Measurements from ENCODE around the gene BMERB1. TPM values are rescaled to one million over a fixed set of nuclear protein-coding genes. Genes with fewer than 3 reads are reported as not detected.
"Not testable (repeated sequence)": the region's sequence is repeated elsewhere in the genome, so short reads cannot be mapped to it uniquely, and the experiment has no call there.

BMERB1 gene
- total RNA-seq, 1 donor from 2014 or later: 60.7 TPM

DNA sequence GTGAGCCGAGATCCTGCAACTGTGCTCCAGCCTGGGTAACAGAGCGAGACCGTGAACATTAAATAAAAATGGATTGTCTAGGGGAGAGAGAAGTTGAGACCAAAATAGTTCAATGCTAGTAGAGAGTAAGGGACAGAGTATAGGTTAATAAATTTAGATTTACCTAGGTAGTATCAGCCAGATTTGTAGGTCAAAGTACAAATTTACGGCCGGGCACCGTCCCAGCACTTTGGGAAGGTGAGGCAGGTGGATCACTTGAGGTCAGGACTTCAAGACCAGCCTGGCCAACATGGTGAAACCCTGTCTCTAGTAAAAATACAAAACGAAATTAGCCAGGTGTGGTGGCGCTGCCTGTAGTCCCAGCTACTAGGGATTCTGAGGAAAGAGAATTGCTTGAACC, 12.2 kb upstream of the BMERB1 start:
- no peak for DNase-seq (ENCODE audit: low spot score)

DNA sequence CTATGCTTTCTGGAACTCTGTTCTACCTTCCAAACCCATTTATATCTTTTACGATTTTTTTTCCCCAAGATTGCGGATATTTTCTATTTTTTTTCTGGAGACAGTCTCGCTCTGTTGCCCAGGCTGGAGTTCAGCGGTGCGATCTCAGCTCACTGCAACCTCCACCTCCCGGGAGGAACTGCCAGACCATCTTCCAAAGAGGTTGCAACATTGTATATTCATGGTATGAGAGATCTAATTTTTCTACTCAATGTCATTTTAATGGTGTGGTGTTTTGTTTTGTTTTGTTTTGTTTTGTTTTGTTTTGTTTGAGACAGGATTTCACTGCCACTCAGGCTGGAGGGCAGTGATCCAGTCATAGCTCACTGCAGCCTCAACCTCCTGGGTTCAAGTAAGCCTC, 8.5 kb upstream of the BMERB1 start:
- DNase-seq (ENCODE audit: low spot score): no peak

DNA sequence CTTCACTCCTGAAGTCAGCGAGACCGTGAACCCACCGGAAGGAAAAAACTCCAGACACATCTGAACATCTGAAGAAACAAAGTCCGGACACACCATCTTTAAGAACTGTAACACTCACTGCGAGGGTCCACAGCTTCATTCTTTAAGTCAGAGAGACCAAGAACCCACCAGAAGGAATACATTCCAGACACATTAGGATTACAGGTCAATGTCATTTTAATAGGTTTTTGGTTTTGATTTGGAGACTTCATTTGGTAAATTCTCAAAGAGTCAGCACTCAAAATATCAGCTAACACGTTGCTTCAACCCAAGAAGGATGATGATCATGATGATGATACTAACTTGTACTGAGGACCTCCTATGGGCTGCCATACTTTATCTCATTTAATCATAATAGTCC, 7.6 kb upstream of the BMERB1 start:
- no peak for DNase-seq (ENCODE audit: low spot score)

DNA sequence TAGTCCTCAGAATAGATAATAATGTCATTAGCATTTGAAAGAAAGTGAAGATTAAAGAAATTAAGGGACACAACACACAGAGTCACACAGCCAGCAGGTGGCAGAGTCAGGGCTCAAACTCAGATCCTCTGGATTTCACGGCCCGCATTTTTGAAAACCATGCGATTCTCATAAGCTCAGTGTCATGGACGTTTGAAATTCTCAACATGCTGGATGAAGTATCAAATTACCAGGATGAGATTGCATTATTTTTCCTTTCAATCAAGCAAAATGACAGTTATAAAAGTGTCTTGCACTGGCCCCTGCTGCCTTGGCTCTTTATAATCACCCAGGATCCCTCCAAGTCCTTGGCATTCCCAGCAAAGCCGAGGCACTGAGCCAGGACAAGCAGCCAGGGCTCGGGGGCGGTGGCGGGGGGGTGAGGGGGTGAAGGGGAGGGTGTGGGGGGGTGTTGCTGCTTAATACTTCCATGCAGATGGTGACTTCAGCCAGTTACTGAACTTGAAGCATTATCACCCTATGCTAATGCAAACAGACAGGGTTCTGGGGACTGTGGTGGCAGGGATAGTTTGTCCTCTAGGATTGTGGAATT, 6.6 kb upstream of the BMERB1 start:
- DNase-seq (ENCODE audit: low spot score): no peak

DNA sequence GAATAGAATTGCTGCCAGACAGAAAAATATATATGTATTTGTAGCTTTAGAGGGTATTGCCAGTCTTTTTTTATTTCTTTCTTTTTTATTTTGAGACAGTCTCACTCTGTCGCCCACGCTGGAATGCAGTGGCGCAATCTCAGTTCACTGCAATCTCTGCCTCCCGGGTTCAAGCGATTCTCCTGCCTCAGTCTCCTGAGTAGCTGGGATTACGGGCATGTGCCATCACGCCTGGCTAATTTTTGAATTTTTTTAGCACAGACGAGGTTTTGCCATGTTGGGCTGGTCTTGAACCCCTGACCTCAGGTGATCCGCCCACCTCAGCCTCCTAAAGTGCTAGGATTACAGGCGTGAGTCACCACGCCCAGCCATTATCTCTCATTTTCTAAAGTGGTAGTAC, 3.5 kb upstream of the BMERB1 start:
- not testable (repeated sequence) for DNase-seq (ENCODE audit: low spot score)

DNA sequence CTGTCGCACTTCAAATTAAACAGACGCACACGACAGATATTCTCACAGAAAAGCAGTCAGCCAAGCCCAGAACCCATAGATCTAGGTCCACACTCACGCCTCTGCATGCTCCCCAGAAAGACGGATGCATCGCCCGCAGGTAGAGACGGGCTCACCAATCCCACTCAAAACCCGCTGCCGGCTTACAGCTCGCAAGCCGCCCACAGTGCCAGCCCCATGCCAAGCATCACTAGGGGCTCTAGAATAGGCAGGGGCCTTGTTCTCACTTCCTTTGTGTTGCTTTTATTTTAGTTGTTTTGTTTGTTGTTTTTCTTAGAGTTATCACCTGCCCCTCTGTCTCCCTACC, 336 bp upstream of the BMERB1 start:
- no peak for DNase-seq (ENCODE audit: low spot score)

DNA sequence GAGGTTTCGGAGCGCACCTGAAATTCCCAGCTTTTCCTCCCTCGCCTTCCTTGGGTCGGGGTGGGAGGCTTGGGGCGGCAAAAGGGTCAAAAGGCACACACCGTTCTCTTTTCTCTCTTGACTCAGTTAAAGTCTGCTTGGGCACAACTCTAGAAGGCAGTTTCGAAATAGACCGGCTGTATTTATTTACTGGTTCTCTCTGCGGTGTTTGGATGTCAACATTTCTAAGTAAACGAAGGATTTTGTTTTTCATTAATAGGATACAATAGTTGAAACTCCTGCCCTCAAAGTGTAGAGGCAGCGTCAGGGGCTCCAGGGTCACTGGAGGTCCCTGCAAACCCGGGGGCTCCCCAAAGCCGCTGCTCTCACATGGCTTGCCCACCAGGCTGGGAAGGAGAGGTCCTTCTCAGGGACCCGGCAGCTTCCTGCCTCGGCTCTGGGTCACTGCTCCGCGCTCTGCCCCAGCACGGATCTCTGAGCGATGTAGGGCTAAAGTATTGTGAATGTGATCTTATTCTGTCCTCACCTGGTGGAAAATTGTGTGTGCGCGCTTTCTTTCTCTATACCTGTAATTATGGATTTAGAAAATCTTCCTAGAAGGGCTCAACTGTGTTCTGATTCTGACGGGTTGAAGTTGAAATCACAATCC, 952 bp downstream of the BMERB1 start:
- no peak for DNase-seq (ENCODE audit: low spot score)

DNA sequence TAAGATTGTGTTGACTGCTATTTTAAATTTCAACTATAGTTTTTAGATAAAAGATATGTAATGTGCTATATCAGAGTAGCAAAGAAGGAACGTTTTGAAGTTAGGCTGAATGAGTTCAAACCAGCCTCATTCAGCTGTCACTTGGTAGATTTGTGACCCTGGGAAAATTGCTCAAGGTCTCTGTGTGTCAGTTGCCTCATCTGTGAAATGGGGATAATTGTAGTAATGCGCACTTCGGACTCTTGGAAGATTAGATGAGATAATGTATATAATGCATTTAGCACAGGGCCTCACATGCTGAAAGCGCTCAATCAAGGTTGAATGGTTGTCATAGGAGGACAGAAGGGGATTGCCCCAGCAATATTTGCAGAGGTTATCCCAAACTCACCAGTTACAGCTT, 4.7 kb downstream of the BMERB1 start:
- DNase-seq (ENCODE audit: low spot score): no peak

DNA sequence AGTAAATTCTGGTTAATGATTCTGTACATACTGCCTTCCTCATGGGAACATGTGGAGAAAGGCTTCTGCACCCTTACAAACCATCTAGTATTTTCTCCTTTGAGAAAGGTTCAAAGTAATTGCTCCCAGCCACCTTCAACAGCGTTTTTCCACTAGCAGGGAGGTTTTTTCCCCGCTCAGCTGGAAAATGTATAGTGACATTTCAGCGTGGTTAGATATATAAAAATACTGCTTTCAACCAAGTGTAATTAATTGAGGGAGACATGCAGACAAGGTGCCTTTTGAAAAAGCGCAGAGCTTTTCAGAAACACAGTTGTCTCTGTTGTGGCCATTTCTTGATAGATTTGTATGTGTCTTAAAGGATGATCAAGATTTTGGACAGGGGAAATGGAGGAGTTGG, 5.1 kb downstream of the BMERB1 start:
- no peak for DNase-seq (ENCODE audit: low spot score)

DNA sequence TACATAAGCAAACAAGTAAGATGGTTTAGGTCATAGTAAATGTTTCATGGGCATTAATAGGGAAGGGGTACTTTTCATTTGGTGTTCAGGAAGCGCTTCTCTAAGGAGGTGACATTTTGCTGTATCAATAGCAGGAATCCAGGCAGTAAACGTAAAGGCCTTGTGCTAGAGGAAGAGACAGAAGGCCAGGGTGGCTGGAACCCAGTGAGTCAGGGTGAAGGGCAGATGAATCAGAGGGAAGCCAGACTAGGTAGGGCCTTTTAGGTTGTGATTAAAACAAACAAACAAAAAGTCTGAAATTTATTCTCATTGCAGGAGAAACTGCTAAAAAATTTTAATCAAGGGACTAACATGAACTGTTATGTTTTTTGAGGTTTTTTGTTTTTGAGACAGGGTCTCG, 6.5 kb downstream of the BMERB1 start:
- DNase-seq (ENCODE audit: low spot score): no peak

DNA sequence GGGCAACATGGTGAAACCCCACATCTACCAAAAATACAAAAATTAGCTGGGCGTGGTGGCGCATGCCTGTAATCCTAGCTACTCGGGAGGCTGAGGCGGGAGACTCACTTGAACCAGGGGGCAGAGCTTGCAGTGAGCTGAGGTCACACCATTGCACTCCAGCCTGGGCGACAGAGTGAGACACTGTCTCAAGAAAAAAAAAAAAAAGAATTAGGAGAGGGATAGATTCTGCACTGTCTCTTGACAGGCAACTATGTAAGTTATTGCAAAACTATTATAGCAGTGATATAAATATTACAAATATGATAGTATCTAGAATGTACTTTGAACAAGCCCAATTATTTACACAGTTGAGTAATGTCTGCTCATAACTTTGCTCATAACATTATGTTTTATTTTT, 7.8 kb downstream of the BMERB1 start:
- not testable (repeated sequence) for DNase-seq (ENCODE audit: low spot score)

DNA sequence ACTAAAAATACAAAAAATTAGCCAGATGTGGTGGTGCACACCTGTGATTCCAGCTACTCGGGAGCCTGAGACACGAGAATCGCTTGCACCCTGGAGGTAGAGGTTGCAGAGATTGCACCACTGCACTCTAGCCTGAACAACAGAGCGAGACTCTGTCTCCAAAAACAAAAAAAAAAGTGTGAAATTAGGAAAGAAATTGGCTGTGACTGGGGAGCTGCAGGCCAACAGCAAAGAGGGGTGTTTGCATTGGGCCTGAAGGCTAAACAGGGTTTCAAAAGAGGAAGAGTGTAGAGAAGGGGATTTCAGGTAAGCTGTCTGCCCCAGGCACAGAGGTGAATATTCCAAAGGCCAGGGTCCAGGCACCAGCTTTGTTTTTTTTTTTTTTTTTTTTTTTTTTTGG, 9.4 kb downstream of the BMERB1 start:
- no peak for DNase-seq (ENCODE audit: low spot score)

DNA sequence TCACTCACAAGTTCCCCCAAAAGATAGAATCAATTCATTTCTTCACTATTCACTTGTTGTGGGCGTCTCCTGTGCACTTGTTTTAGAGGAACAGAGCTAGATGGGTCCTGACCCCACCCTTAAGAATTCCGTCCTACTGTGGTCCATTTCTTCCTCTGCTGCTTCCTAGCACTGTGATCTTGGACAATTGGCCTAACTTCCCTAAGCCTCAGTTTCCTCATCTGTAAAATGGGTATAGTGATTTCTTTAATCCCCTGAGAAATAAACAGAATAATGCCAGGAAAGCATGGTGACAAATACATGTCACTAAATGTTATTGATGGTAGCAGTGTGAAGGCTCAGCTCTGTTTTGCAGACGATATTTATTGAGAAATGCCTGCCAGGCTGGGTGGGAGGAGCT, 9.9 kb downstream of the BMERB1 start:
- no peak for DNase-seq (ENCODE audit: low spot score)

DNA sequence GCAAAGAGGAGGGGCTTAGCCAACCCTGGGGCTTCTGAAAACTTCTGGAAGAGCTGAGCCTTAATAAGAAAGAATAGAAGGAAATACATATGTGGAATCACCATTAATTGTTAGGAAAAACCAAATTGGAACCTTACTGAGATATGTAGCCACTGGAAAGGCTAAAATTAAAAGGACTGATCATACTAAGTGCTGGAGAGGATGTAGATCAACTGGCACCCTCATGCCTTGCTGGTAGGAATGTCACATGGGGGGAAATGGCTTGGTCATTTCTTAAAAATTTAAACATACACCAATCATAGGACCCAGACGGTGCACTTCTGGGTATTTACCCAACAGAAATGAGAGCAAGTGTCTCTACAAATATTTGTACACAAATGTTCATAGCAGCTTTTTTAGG, 11.1 kb downstream of the BMERB1 start:
- no peak for DNase-seq (ENCODE audit: low spot score)

DNA sequence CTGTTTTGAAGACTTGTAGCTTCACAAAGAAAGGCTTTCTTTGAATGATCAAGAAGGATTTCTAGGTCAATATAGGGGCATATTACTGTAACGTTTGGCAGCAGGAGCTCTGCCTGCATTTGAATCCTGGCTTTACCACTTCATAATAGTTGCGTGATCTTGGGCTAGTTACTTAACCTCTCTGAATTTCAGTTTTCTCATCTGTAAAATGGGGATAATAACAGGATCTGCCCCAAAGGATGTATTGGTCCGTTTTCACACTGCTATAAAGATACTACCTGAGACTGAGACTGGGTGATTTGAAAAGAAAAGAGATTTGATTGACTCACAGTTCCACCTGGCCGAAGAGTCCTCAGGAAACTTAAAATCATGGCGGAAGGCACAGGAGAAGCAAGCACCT, 12.5 kb downstream of the BMERB1 start:
- DNase-seq (ENCODE audit: low spot score): no peak

DNA sequence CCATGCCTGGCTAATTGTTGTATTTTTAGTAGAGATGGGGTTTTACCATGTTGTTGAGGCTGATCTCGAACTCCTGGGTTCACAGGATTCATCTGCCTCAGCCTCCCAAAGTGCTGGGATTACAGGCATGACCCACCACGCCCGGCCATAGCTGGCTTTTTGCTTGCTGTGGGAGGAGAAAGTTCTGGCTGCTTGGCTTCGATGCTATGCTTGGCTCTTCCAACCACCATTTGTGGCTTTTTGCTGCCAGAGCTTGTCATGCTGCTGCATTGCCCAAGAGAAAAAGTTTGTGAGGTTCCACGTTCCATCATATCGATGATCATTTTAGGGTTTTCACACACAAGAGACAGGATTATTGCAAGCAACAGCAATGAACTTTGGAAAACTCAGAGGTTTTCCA, 16.2 kb downstream of the BMERB1 start:
- no peak for DNase-seq (ENCODE audit: low spot score)

DNA sequence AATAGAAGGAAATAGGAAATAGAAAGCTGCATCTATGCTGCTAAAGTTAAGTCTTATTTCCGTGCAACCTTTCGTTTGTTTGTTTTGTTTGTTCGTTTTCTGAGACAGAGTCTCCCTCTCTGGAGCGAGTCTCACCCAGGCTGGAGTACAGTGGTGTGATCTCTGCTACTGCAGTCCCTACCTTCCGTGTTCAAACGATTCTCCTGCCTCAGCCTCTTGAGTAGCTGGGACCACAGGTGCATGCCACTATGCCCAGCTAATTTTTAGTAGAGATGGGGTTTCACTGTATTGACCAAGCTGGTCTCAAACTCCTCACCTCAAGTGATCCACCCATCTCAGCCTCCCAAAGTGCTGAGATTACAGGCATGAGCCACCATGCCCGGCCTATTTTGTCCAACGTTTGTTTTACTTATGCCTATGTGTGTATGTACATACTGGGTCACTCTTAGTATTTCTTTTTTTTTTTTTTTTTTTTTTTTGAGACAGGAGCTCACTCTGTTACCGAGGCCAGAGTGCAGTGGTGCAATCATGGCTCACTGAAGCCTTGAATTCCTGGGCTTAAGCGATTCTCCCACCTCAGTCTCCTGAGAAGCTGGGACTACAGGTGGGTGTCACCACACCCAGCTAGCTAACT, 16.8 kb downstream of the BMERB1 start:
- no peak for DNase-seq (ENCODE audit: low spot score)

DNA sequence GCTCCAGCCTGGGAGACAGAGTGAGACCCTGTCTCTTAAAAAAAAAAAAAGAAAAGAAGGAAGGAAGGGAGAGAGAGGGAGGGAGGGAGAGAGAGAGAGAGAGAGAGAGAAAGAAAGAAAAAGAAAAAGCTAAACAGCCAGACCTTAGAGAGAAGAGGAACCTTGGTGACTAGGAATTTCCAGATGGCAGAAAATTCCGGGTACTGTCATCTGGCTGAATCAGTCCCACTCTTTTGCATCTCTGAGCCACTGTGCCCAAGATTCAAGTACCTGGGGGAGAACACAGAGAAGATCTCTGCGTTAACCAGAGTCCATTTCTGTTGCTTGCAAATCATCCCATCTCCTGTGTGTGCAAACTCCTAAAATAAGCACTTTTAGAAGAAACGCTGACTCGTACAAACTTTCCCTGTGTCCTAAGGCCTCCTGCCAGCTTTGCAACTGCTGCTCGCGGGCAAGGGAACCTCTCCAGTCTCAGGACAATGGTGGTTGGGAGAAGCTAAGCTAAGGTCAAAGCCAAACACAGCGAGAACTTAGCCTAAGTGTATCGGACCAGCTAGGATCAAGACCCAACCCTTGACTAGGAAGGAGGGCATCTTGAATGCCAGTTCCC, 18.0 kb downstream of the BMERB1 start:
- DNase-seq (ENCODE audit: low spot score): no peak

DNA sequence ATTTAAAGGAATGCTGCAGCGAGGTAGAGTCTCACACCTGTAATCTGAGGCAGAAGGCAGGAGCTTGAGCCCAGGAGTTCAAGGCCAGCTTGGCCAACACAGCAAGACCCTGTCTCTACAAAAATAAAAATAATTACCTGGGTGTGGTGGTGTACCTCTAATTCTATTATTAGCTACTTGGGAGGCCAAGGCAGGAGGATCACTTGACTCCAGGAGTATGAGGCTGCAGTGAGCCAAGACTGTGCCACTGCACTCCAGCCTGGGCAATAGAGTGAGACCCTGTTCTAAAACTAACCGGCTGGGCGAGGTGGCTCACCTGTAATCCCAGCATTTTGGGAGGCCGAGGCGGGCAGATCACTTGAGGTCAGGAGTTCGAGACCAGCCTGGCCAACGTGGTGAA, 18.9 kb downstream of the BMERB1 start:
- DNase-seq (ENCODE audit: low spot score): not testable (repeated sequence)

DNA sequence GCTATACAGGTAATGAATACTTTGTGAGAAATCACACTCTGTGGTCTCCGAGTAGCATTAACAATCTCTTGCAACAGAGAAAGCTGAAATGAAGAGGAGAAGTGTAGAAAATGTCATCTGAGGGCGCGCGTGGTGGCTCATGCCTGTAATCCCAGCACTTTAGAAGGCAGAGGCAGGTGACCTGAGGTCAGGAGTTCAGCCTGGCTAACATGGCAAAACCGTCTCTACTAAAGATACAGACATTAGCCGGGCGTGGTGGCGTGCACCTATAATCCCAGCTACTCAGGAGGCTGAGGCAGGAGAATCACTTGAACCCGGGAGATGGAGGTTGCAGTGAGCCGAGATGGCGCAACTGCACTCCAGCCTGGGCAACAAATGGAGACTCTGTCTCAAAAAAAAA, 20.5 kb downstream of the BMERB1 start:
- not testable (repeated sequence) for DNase-seq (ENCODE audit: low spot score)

DNA sequence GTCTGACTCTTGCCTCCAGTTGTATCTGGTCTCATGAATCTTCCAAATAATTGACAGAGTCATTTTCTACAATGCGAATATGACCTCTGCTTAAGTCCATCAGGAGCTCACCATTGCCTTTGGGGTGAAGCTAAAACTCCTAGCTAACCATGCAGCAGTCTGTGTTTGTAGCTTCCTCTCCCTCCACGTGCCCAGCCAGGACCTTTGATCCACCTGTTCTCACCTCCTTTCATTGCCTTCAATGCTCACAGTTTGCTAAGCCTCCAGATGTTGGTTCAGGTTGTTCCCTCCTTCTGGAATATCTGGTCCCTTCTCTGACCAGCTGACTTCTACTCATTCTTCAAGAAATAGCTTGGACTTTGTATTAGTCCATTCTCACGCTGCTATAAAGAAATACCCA, 23.0 kb downstream of the BMERB1 start:
- DNase-seq (ENCODE audit: low spot score): no peak

DNA sequence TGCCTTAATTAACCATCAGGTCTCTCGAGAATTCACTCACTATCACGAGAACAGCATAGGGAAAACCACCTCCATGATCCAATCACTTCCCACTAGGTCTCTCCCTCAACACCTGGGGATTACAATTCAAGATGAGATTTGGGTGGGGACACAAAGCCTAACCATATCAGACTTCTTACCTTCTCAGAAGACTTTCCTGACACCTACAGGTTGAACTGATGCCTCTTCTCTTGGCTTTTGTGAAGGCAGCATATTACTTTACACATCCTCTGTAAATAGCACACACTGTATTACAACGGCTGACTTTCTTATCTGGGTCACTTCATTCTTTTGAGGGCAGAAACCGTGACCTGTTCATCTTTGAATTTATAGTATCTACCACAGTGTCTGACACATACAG, 23.6 kb downstream of the BMERB1 start:
- DNase-seq (ENCODE audit: low spot score): no peak

DNA sequence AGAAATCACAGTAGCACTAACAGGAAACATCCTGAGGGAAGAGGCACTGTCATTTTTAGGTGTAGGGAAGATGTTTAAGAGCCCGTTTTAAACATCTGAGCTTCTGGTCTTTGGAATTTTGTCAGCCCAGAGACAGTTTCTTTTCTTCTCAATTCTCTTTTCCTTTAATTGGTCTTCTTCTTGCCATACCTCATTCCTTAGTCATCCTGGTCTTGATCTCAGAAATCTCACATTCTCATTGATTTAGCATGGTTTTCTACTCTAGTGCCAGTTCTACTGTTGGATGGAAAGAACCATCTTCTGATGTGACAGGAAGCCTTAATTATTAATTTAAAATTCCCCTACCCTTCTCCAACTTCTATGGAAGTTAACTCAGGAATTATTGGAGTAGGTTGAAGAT, 25.4 kb downstream of the BMERB1 start:
- DNase-seq (ENCODE audit: low spot score): no peak
